Gastrocnemius medialis (tissue), 4 donors: Measurements from ENCODE around the gene CD40LG. TPM values are rescaled to one million over a fixed set of nuclear protein-coding genes. Genes with fewer than 3 reads are reported as not detected.

Experiments
- ATAC-seq, 2 donors: fragments of 150-250 bp; one replicate each; pipeline ENCODE4 v1.9.1; 2016
- DNase-seq, 2 donors: peaks; one replicate each; pipeline ENCODE4 v3.0.0-alpha.2; 2019
- H3K27ac ChIP-seq, 4 donors: fragments of 200-600 bp; sonication (generic); 1 replicate in 1 of 4; 2 replicates in 3 of 4; pipeline ENCODE4 v1.5.1; 2016 to 2018; ENCODE audit warnings: mild to moderate bottlenecking in 2 of 4, moderate library complexity in 1 of 4
- H3K27me3 ChIP-seq, 3 donors: fragments of 200-600 bp; sonication (generic) in 2 of 3; 1 replicate in 1 of 3; 2 replicates in 2 of 3; pipeline versions ENCODE4 v1.5.1 to v1.6.0; 2016 to 2019; ENCODE audit warnings: mild to moderate bottlenecking in 1 of 3, moderate library complexity in 1 of 3
- H3K36me3 ChIP-seq, 2 donors: fragments of 200-600 bp; sonication (generic) in 1 of 2; one replicate each; pipeline ENCODE4 v1.5.1; 2017 to 2018
- H3K4me1 ChIP-seq, 2 donors: fragments of 200-600 bp; sonication (generic) in 1 of 2; one replicate each; pipeline ENCODE4 v1.5.1; 2016 to 2017; ENCODE audit warnings: mild to moderate bottlenecking in 2 of 2
- H3K4me3 ChIP-seq, 4 donors: fragments of 200-600 bp; sonication (generic) in 3 of 4; 1 replicate in 1 of 4; 2 replicates in 3 of 4; pipeline ENCODE4 v1.5.1; 2016 to 2019; ENCODE audit warnings: mild to moderate bottlenecking in 2 of 4
- H3K9me3 ChIP-seq, 3 donors: fragments of 200-600 bp; sonication (generic) in 2 of 3; 1 replicate in 1 of 3; 2 replicates in 2 of 3; pipeline ENCODE4 v1.5.1; 2016 to 2019
- CTCF ChIP-seq, 5 experiments: fragments of 450-650 bp in 3 of 5; fragments of 200-600 bp in 2 of 5; sonication (generic) in 2 of 5; IDR thresholded peaks in 4 of 5; conservative IDR thresholded peaks in 1 of 5; 1 replicate in 4 of 5; 2 replicates in 1 of 5; pipeline ENCODE4 v1.5.1; 2016 to 2019; ENCODE audit warnings: antibody characterized with exemption in 5 of 5, mild to moderate bottlenecking in 3 of 5, moderate library complexity in 3 of 5
- POLR2A ChIP-seq, 2 donors: fragments of 450-650 bp; IDR thresholded peaks; one replicate each; pipeline ENCODE4 v1.6.1; 2017; ENCODE audit warnings: antibody characterized with exemption in 2 of 2, mild to moderate bottlenecking in 2 of 2, moderate library complexity in 2 of 2
- in situ Hi-C, 4 donors: fragments of 200-750 bp; cut with MboI; loops; one replicate each; pipeline versions ENCODE4 v1.15.0 to v1.8.0; 2017; ENCODE audit warnings: low sequenced_read_pairs in 4 of 4
- intact Hi-C: fragments of 100-400 bp; cut with DNase I; formaldehyde crosslinking; loops from one replicate; pipeline ENCODE4 v1.15.1; 2023; ENCODE audit warnings: low total_unique reads
- total RNA-seq, 4 donors: library from RNA; depleted of rRNA; stranded (reverse); fragments of >200 nt; gene quantifications; one replicate each; pipeline versions ENCODE4 v1.1.0 to v1.2.3, GENCODE V29; 2016

The CD40LG gene
- total RNA-seq, 4 donors from 2014 or later = 0.23 TPM; not detected in 3

- Histone ChIP-seq H3K36me3 (no peaks in the 10 kb centered on the region), H3K9me3 (no peaks in the 10 kb centered on the region), H3K27ac (no peak overlapping the region), H3K27me3 (no peaks in the 10 kb centered on the region), H3K4me3 (no peak overlapping the region), H3K4me1 (no peaks in the 10 kb centered on the region)
- peak; percentile 2 to 15 for DNase-seq
- TF ChIP-seq POLR2A (IDR thresholded peaks at IDR 0.05) = no peak
- peak in 1 of 5 experiments; percentile 29 for TF ChIP-seq CTCF (IDR thresholded peaks at IDR 0.05 in 4 of 5, conservative IDR thresholded peaks at IDR 0.05 in 1 of 5)
- in situ Hi-C loops = no loop called here
- ATAC-seq = no peak
- intact Hi-C loops = loop anchor here (5.0 kb wide), 1 partner anchor 84 kb away; no protein-coding TSS in a partner anchor
Measured at GRCh38 chrX:136608295-136608933, 39.5 kb upstream of the CD40LG start.

GRCh38 chrX:136616987-136617685, 30.8 kb upstream of the CD40LG start:
- Histone ChIP-seq H3K27ac (no peak overlapping the region), H3K4me1 (no peaks in the 10 kb centered on the region), H3K27me3 (no peaks in the 10 kb centered on the region), H3K36me3 (no peaks in the 10 kb centered on the region), H3K9me3 (no peaks in the 10 kb centered on the region), H3K4me3 (no peak overlapping the region)
- ATAC-seq = no peak
- intact Hi-C loops (no loop called here), in situ Hi-C loops (no loop called here)
- DNase-seq = no peak
- TF ChIP-seq POLR2A (IDR thresholded peaks at IDR 0.05) = no peak
- TF ChIP-seq CTCF (IDR thresholded peaks at IDR 0.05 in 4 of 5, conservative IDR thresholded peaks at IDR 0.05 in 1 of 5) = no peak

- TF ChIP-seq CTCF (IDR thresholded peaks at IDR 0.05 in 4 of 5, conservative IDR thresholded peaks at IDR 0.05 in 1 of 5) = no peak
- TF ChIP-seq POLR2A (IDR thresholded peaks at IDR 0.05) = no peak
- H3K4me3 ChIP-seq = no peak overlapping the region
- no peaks in the 10 kb centered on the region for H3K9me3 ChIP-seq
- no peaks in the 10 kb centered on the region for H3K27me3 ChIP-seq
- in situ Hi-C loops = no loop called here
- no peaks in the 10 kb centered on the region for H3K36me3 ChIP-seq
- no peak for DNase-seq
- no peak for ATAC-seq
- intact Hi-C loops = no loop called here
- no peaks in the 10 kb centered on the region for H3K4me1 ChIP-seq
- H3K27ac ChIP-seq = no peak overlapping the region
Measured at GRCh38 chrX:136619899-136620505, 28.0 kb upstream of the CD40LG start.

GRCh38 chrX:136620780-136621179, 27.2 kb upstream of the CD40LG start:
- intact Hi-C loops (no loop called here), in situ Hi-C loops (no loop called here)
- no peak overlapping the region for H3K27ac ChIP-seq
- H3K36me3 ChIP-seq = no peaks in the 10 kb centered on the region
- no peaks in the 10 kb centered on the region for H3K9me3 ChIP-seq
- no peaks in the 10 kb centered on the region for H3K4me1 ChIP-seq
- DNase-seq (no peak), ATAC-seq (no peak)
- H3K27me3 ChIP-seq = no peaks in the 10 kb centered on the region
- no peak overlapping the region for H3K4me3 ChIP-seq
- TF ChIP-seq POLR2A (IDR thresholded peaks at IDR 0.05) (no peak), CTCF (IDR thresholded peaks at IDR 0.05 in 4 of 5, conservative IDR thresholded peaks at IDR 0.05 in 1 of 5) (no peak)
